H9 (cell line): Measurements from ENCODE around the gene PRSS1. TPM values are rescaled to one million over a fixed set of nuclear protein-coding genes. Genes with fewer than 3 reads are reported as not detected.

ENCODE experiments used
- DNase-seq: peaks from one replicate; pipeline ENCODE4 v3.0.0-alpha.2; 2017
- H2AFZ ChIP-seq: one replicate; pipeline ENCODE4 v1.6.1; 2013; ENCODE audit warnings: mild to moderate bottlenecking, low read length, control low read depth, moderate library complexity
- H2AK5ac ChIP-seq: 2 replicates; pipeline ENCODE4 v1.6.1; 2013; ENCODE audit warnings: low read length, control low read depth, mixed read lengths; ENCODE audit not compliant: insufficient read length
- H2BK120ac ChIP-seq: one replicate; pipeline ENCODE4 v1.6.1; 2013; ENCODE audit warnings: low read depth, mild to moderate bottlenecking, low read length, control low read depth, inconsistent platforms; ENCODE audit not compliant: poor library complexity, severe bottlenecking
- H2BK12ac ChIP-seq: 2 replicates; pipeline ENCODE4 v1.6.1; 2013; ENCODE audit warnings: low read length, control low read depth, mixed read lengths, low read depth; ENCODE audit not compliant: insufficient read length
- H2BK15ac ChIP-seq: 2 replicates; pipeline ENCODE4 v1.6.1; 2013; ENCODE audit warnings: low read depth, low read length, control low read depth
- H2BK20ac ChIP-seq: one replicate; pipeline ENCODE4 v1.6.1; 2013; ENCODE audit warnings: low read depth, mild to moderate bottlenecking, low read length, control low read depth, inconsistent platforms; ENCODE audit not compliant: poor library complexity, severe bottlenecking
- H2BK5ac ChIP-seq: 2 replicates; pipeline ENCODE4 v1.6.1; 2013; ENCODE audit warnings: low read length, control low read depth, mixed read lengths; ENCODE audit not compliant: insufficient read length
- H3K14ac ChIP-seq: 2 replicates; pipeline ENCODE4 v1.6.1; 2013; ENCODE audit warnings: low read length, control low read depth; ENCODE audit not compliant: insufficient read depth
- H3K18ac ChIP-seq: 2 replicates; pipeline ENCODE4 v1.6.1; 2013; ENCODE audit warnings: low read depth, mild to moderate bottlenecking, mixed read lengths, low read length, control low read depth; ENCODE audit not compliant: insufficient read length
- H3K23ac ChIP-seq: 2 replicates; pipeline ENCODE4 v1.6.1; 2013; ENCODE audit warnings: low read length, control low read depth, mixed read lengths, low read depth; ENCODE audit not compliant: insufficient read length
- H3K23me2 ChIP-seq: 2 replicates; pipeline ENCODE4 v1.6.1; 2013; ENCODE audit warnings: low read depth, mild to moderate bottlenecking, mixed read lengths, low read length, control low read depth; ENCODE audit not compliant: insufficient read length, poor library complexity, severe bottlenecking
- H3K27ac ChIP-seq: 2 replicates; pipeline ENCODE4 v1.5.1; 2013; ENCODE audit warnings: low read length, control low read depth, mixed read lengths, low read depth; ENCODE audit not compliant: insufficient read length
- H3K27me3 ChIP-seq: 2 replicates; pipeline ENCODE4 v1.6.1; 2013; ENCODE audit warnings: low read length, control low read depth, inconsistent platforms; ENCODE audit not compliant: insufficient read depth
- H3K4ac ChIP-seq: 2 replicates; pipeline ENCODE4 v1.6.1; 2013; ENCODE audit warnings: low read depth, mild to moderate bottlenecking, control low read depth, inconsistent platforms, low read length, moderate library complexity
- H3K4me1 ChIP-seq: 2 replicates; pipeline ENCODE4 v1.6.1; 2013; ENCODE audit warnings: low read length, control low read depth, inconsistent platforms; ENCODE audit not compliant: insufficient read depth
- H3K4me2 ChIP-seq: 2 replicates; pipeline ENCODE4 v1.6.1; 2013; ENCODE audit warnings: low read length, control low read depth, mixed read lengths; ENCODE audit not compliant: insufficient read length, insufficient read depth
- H3K56ac ChIP-seq: 2 replicates; pipeline ENCODE4 v1.6.1; 2013; ENCODE audit warnings: low read depth, mild to moderate bottlenecking, mixed read lengths, low read length, control low read depth; ENCODE audit not compliant: insufficient read length
- H3K79me1 ChIP-seq: 2 replicates; pipeline ENCODE4 v1.6.1; 2013; ENCODE audit warnings: low read depth, mild to moderate bottlenecking, moderate library complexity, low read length, control low read depth, inconsistent platforms; ENCODE audit not compliant: insufficient read depth, poor library complexity, severe bottlenecking
- H3K79me2 ChIP-seq: 2 replicates; pipeline ENCODE4 v1.6.1; 2013; ENCODE audit warnings: low read length, control low read depth, inconsistent platforms; ENCODE audit not compliant: insufficient read depth
- H3K9ac ChIP-seq: 2 replicates; pipeline ENCODE4 v1.6.1; 2013; ENCODE audit warnings: low read length, control low read depth, mixed read lengths; ENCODE audit not compliant: insufficient read length; ENCODE audit errors: extremely low read depth
- H3K9me3 ChIP-seq: one replicate; pipeline ENCODE4 v1.6.1; 2013; ENCODE audit warnings: low read depth, low read length, inconsistent platforms; ENCODE audit not compliant: control insufficient read depth
- H3T11ph ChIP-seq: one replicate; pipeline ENCODE4 v1.6.1; 2013; ENCODE audit warnings: mild to moderate bottlenecking, low read length, control low read depth, inconsistent platforms
- H4K20me1 ChIP-seq: one replicate; pipeline ENCODE4 v1.6.1; 2013; ENCODE audit not compliant: control insufficient read depth, insufficient read length, insufficient read depth
- H4K5ac ChIP-seq: 2 replicates; pipeline ENCODE4 v1.6.1; 2013; ENCODE audit warnings: low read depth, mild to moderate bottlenecking, mixed read lengths, low read length, control low read depth; ENCODE audit not compliant: insufficient read length
- H4K8ac ChIP-seq: replicated peaks from 2 replicates; pipeline ENCODE4 v1.6.1; 2013; ENCODE audit warnings: low read length, control low read depth, mixed read lengths, low read depth; ENCODE audit not compliant: insufficient read length
- H4K91ac ChIP-seq: 2 replicates; pipeline ENCODE4 v1.6.1; 2013; ENCODE audit warnings: low read depth, mild to moderate bottlenecking, moderate library complexity, mixed read lengths, low read length, control low read depth; ENCODE audit not compliant: insufficient read length
- H3K27ac Mint-ChIP-seq, 3 experiments: 2 replicates in 2 of 3; 3 replicates in 1 of 3; pipeline ENCODE4 v1.8.0; 2020 to 2021; ENCODE audit warnings: mixed read lengths in 3 of 3, mild to moderate bottlenecking in 1 of 3, moderate library complexity in 1 of 3
- H3K27me3 Mint-ChIP-seq: 2 replicates; pipeline ENCODE4 v1.8.0; 2021; ENCODE audit warnings: low read depth, mild to moderate bottlenecking, moderate library complexity, mixed read lengths
- H3K36me3 Mint-ChIP-seq, 3 experiments: 2 replicates in 2 of 3; 3 replicates in 1 of 3; pipeline ENCODE4 v1.8.0; 2020 to 2021; ENCODE audit warnings: low read depth in 3 of 3, mixed read lengths in 3 of 3; ENCODE audit not compliant: insufficient read depth in 1 of 3
- H3K4me1 Mint-ChIP-seq, 2 experiments: 2 replicates each; pipeline ENCODE4 v1.8.0; 2020; ENCODE audit warnings: mixed read lengths in 2 of 2
- H3K4me3 Mint-ChIP-seq, 2 experiments: 2 replicates in 1 of 2; 3 replicates in 1 of 2; pipeline ENCODE4 v1.8.0; 2020 to 2021; ENCODE audit warnings: mild to moderate bottlenecking in 2 of 2, mixed read lengths in 2 of 2, moderate library complexity in 1 of 2
- H3K9me3 Mint-ChIP-seq, 2 experiments: 2 replicates in 1 of 2; 3 replicates in 1 of 2; pipeline ENCODE4 v1.8.0; 2020; ENCODE audit warnings: mild to moderate bottlenecking in 2 of 2, mixed read lengths in 2 of 2, moderate library complexity in 1 of 2
- CTCF ChIP-seq: fragments of 200-600 bp; sonication (generic); conservative IDR thresholded peaks from 3 replicates; pipeline ENCODE4 v1.8.0; 2021; ENCODE audit warnings: antibody characterized with exemption, mild to moderate bottlenecking
- WGBS: extraction: QIAGEN DNeasy Blood & Tissue Kit; methylation state at CpG from one replicate; pipeline ENCODE4 v1.1.7; 2013; ENCODE audit warnings: missing lambda C conversion rate, low lambda C conversion rate, mixed read lengths; ENCODE audit not compliant: insufficient read length; ENCODE audit errors: extremely low coverage; 5-methylcytosine and 5-hydroxymethylcytosine counted together
- total RNA-seq: library from RNA; stranded (reverse); gene quantifications from 2 replicates; pipeline ENCODE4 v1.2.1, GENCODE V29; 2021

Gene PRSS1
- total RNA-seq, 1 experiment from 2014 or later = not detected

- H2AK5ac ChIP-seq = no peak overlapping the region
- H2BK20ac ChIP-seq = no peak overlapping the region
- Mint-ChIP-seq H3K27me3 (peaks cover 59% of the 10 kb centered on the region), H3K9me3 (no peaks in the 10 kb centered on the region), H3K27ac (no peak overlapping the region), H3K4me1 (peaks cover 28 to 35% of the 10 kb centered on the region in 2 experiments), H3K36me3 (no peaks in the 10 kb centered on the region; a peak in 1 of 7 replicates), H3K4me3 (no peak overlapping the region)
- H2BK5ac ChIP-seq = no peak overlapping the region
- no peak overlapping the region for H2BK15ac ChIP-seq
- H3K79me1 ChIP-seq = no peaks in the 10 kb centered on the region
- no peak overlapping the region for H3K4ac ChIP-seq
- no peaks in the 10 kb centered on the region for H4K20me1 ChIP-seq
- H4K91ac ChIP-seq = no peak overlapping the region
- H3K27me3 ChIP-seq = peaks cover 6% of the 10 kb centered on the region; the same call in 1 of the 2 replicates
- no CpG with 5 or more reads among the region's 2 CpGs for WGBS
- no peak for TF ChIP-seq CTCF
- no peak overlapping the region for H4K5ac ChIP-seq
- peaks cover 12% of the 10 kb centered on the region; the same call in 1 of the 2 replicates for H3K4me1 ChIP-seq
- H3K14ac ChIP-seq = no peak overlapping the region
- H3K23ac ChIP-seq = no peak overlapping the region
- no peak overlapping the region for H3T11ph ChIP-seq
- H3K27ac ChIP-seq = no peak overlapping the region
- H2BK12ac ChIP-seq = no peak overlapping the region
- DNase-seq = no peak
- H4K8ac ChIP-seq = no peak overlapping the region
- no peak overlapping the region for H3K4me2 ChIP-seq
- H2BK120ac ChIP-seq = no peak overlapping the region
- no peaks in the 10 kb centered on the region for H3K9me3 ChIP-seq
- peaks cover 14% of the 10 kb centered on the region for H3K23me2 ChIP-seq
- no peak overlapping the region for H3K9ac ChIP-seq
- H2AFZ ChIP-seq = no peak overlapping the region
- no peak overlapping the region for H3K18ac ChIP-seq
- H3K79me2 ChIP-seq = no peaks in the 10 kb centered on the region
- no peak overlapping the region for H3K56ac ChIP-seq
Measured at GRCh38 chr7:142792593-142792992, 43.3 kb downstream of the PRSS1 start.
